Adipocyte (in vitro differentiated cells): ENCODE data around the gene FAM13C.

Experiments
- DNase-seq: peaks from one replicate; pipeline ENCODE4 v3.0.0-alpha.2; 2015; ENCODE audit warnings: low read depth
- H3K27me3 ChIP-seq: replicated peaks from 2 replicates; pipeline ENCODE4 v1.7.0; 2013; ENCODE audit warnings: mild to moderate bottlenecking, low read length, moderate library complexity; ENCODE audit not compliant: control insufficient read depth, insufficient read depth
- H3K36me3 ChIP-seq: 2 replicates; pipeline ENCODE4 v1.7.0; 2013; ENCODE audit warnings: low read length, mild to moderate bottlenecking, moderate library complexity; ENCODE audit not compliant: control insufficient read depth, insufficient read depth, severe bottlenecking
- H3K4me1 ChIP-seq: 2 replicates; pipeline ENCODE4 v1.7.0; 2013; ENCODE audit warnings: mild to moderate bottlenecking, low read length, moderate library complexity; ENCODE audit not compliant: control insufficient read depth, insufficient read depth
- H3K4me3 ChIP-seq: 2 replicates; pipeline ENCODE4 v1.7.0; 2013; ENCODE audit warnings: mild to moderate bottlenecking, low read length, moderate library complexity
- H3K9ac ChIP-seq: 2 replicates; pipeline ENCODE4 v1.7.0; 2013; ENCODE audit warnings: mild to moderate bottlenecking, low read length, moderate library complexity
- H3K9me3 ChIP-seq: 2 replicates; pipeline ENCODE4 v1.7.0; 2013; ENCODE audit warnings: mild to moderate bottlenecking, low read length, moderate library complexity; ENCODE audit not compliant: control insufficient read depth

FAM13C gene

GRCh38 chr10:59317066-59317465 is 45.3 kb downstream of the FAM13C start:
- H3K36me3 ChIP-seq: no peaks in the 10 kb centered on the region
- no peaks in the 10 kb centered on the region for H3K27me3 ChIP-seq
- no peaks in the 10 kb centered on the region for H3K9me3 ChIP-seq
- DNase-seq: no peak
- H3K4me1 ChIP-seq: peaks cover 6% of the 10 kb centered on the region
- no peak overlapping the region for H3K9ac ChIP-seq
- H3K4me3 ChIP-seq: no peak overlapping the region

GRCh38 chr10:59315465-59315864 is 46.9 kb downstream of the FAM13C start:
- Histone ChIP-seq H3K4me1 (peaks cover 6% of the 10 kb centered on the region), H3K9ac (no peak overlapping the region), H3K36me3 (no peaks in the 10 kb centered on the region), H3K9me3 (no peaks in the 10 kb centered on the region), H3K4me3 (no peak overlapping the region), H3K27me3 (no peaks in the 10 kb centered on the region)
- DNase-seq: no peak

GRCh38 chr10:59314268-59314667 is 48.1 kb downstream of the FAM13C start:
- no peak overlapping the region for H3K9ac ChIP-seq
- no peak for DNase-seq
- H3K4me1 ChIP-seq: peaks cover 6% of the 10 kb centered on the region
- H3K4me3 ChIP-seq: no peak overlapping the region
- H3K9me3 ChIP-seq: no peaks in the 10 kb centered on the region
- H3K27me3 ChIP-seq: no peaks in the 10 kb centered on the region
- no peaks in the 10 kb centered on the region for H3K36me3 ChIP-seq

GRCh38 chr10:59312247-59312646 is 50.1 kb downstream of the FAM13C start:
- no peak overlapping the region for H3K4me3 ChIP-seq
- H3K9ac ChIP-seq: no peak overlapping the region
- H3K27me3 ChIP-seq: no peaks in the 10 kb centered on the region
- no peaks in the 10 kb centered on the region for H3K9me3 ChIP-seq
- H3K36me3 ChIP-seq: no peaks in the 10 kb centered on the region
- peaks cover 6% of the 10 kb centered on the region for H3K4me1 ChIP-seq
- DNase-seq: no peak

GRCh38 chr10:59311025-59311424 is 51.3 kb downstream of the FAM13C start:
- no peak for DNase-seq
- no peaks in the 10 kb centered on the region for H3K27me3 ChIP-seq
- H3K9ac ChIP-seq: no peak overlapping the region
- H3K9me3 ChIP-seq: no peaks in the 10 kb centered on the region
- H3K36me3 ChIP-seq: no peaks in the 10 kb centered on the region
- no peak overlapping the region for H3K4me3 ChIP-seq
- H3K4me1 ChIP-seq: peaks cover 6% of the 10 kb centered on the region

GRCh38 chr10:59310324-59310914 is 51.9 kb downstream of the FAM13C start:
- Histone ChIP-seq H3K27me3 (no peaks in the 10 kb centered on the region), H3K4me3 (no peak overlapping the region), H3K4me1 (peaks cover 3% of the 10 kb centered on the region), H3K36me3 (no peaks in the 10 kb centered on the region), H3K9me3 (no peaks in the 10 kb centered on the region), H3K9ac (no peak overlapping the region)
- no peak for DNase-seq

- H3K36me3 ChIP-seq: no peaks in the 10 kb centered on the region
- H3K27me3 ChIP-seq: no peaks in the 10 kb centered on the region
- H3K4me1 ChIP-seq: no peaks in the 10 kb centered on the region
- H3K9me3 ChIP-seq: no peaks in the 10 kb centered on the region
- no peak for DNase-seq
- H3K4me3 ChIP-seq: no peak overlapping the region
- no peak overlapping the region for H3K9ac ChIP-seq
These were observed 57.7 kb downstream of the FAM13C start for GRCh38 chr10:59304521-59305097.

GRCh38 chr10:59303018-59303417 is 59.3 kb downstream of the FAM13C start:
- DNase-seq: no peak
- Histone ChIP-seq H3K9me3 (no peaks in the 10 kb centered on the region), H3K9ac (no peak overlapping the region), H3K27me3 (no peaks in the 10 kb centered on the region), H3K4me1 (no peaks in the 10 kb centered on the region), H3K36me3 (no peaks in the 10 kb centered on the region), H3K4me3 (no peak overlapping the region)

- Histone ChIP-seq H3K36me3 (no peaks in the 10 kb centered on the region), H3K4me3 (no peak overlapping the region), H3K27me3 (no peaks in the 10 kb centered on the region), H3K4me1 (no peaks in the 10 kb centered on the region), H3K9me3 (no peaks in the 10 kb centered on the region), H3K9ac (no peak overlapping the region)
- DNase-seq: no peak
These were observed 60.0 kb downstream of the FAM13C start for GRCh38 chr10:59302381-59302780.

- no peak overlapping the region for H3K4me3 ChIP-seq
- no peak overlapping the region for H3K9ac ChIP-seq
- no peaks in the 10 kb centered on the region for H3K36me3 ChIP-seq
- no peaks in the 10 kb centered on the region for H3K4me1 ChIP-seq
- DNase-seq: no peak
- no peaks in the 10 kb centered on the region for H3K9me3 ChIP-seq
- H3K27me3 ChIP-seq: no peaks in the 10 kb centered on the region
These were observed 61.1 kb downstream of the FAM13C start for GRCh38 chr10:59301067-59301754.

- no peaks in the 10 kb centered on the region for H3K4me1 ChIP-seq
- no peak for DNase-seq
- no peak overlapping the region for H3K9ac ChIP-seq
- H3K9me3 ChIP-seq: no peaks in the 10 kb centered on the region
- H3K4me3 ChIP-seq: no peak overlapping the region
- H3K36me3 ChIP-seq: no peaks in the 10 kb centered on the region
- no peaks in the 10 kb centered on the region for H3K27me3 ChIP-seq
These were observed 62.0 kb downstream of the FAM13C start for GRCh38 chr10:59300386-59300785.
